GM20000 (cell line): Measurements from ENCODE around the gene ROR1.

Experiments used
- DNase-seq: peaks from one replicate; pipeline ENCODE4 v3.0.0; 2012; ENCODE audit warnings: low spot score
- CTCF ChIP-seq: IDR thresholded peaks from 2 replicates; pipeline ENCODE4 v1.5.1; 2012; ENCODE audit warnings: mild to moderate bottlenecking, control low read depth; ENCODE audit errors: extremely low read depth, missing control alignments

Gene ROR1

GRCh38 chr1:64046243-64046642, 272.4 kb downstream of the ROR1 start:
- no peak for DNase-seq
- TF ChIP-seq CTCF, result no peak

- no peak for TF ChIP-seq CTCF
- no peak for DNase-seq
Measured at GRCh38 chr1:64046891-64047290, 273.1 kb downstream of the ROR1 start.

GRCh38 chr1:64047549-64047996, 273.8 kb downstream of the ROR1 start:
- TF ChIP-seq CTCF, result no peak
- DNase-seq, result no peak

GRCh38 chr1:64049900-64050540, 276.2 kb downstream of the ROR1 start:
- no peak for TF ChIP-seq CTCF
- DNase-seq, result no peak

GRCh38 chr1:64050601-64051000, 276.8 kb downstream of the ROR1 start:
- DNase-seq, result no peak
- TF ChIP-seq CTCF, result no peak

- no peak for TF ChIP-seq CTCF
- DNase-seq, result no peak
Measured at GRCh38 chr1:64051796-64052195, 278.0 kb downstream of the ROR1 start.

- no peak for DNase-seq
- TF ChIP-seq CTCF, result no peak
Measured at GRCh38 chr1:64052777-64053176, 279.0 kb downstream of the ROR1 start.
